ENCODE results near the gene NPW. TPM values are rescaled to one million over a fixed set of nuclear protein-coding genes. Genes with fewer than 3 reads are reported as not detected.

NPW gene
- total RNA-seq, 4 donors from 2014 or later, result not detected

- Histone ChIP-seq H3K9me3 (no peaks in the 10 kb centered on the region), H3K4me3 (no peak within 1 kb of the TSS), H3K4me1 (peaks cover 37 to 59% (median 46%) of the 10 kb centered on the region in 4 donors), H3K27ac (replicated peaks in 1 of 4) (no peak within 1 kb of the TSS), H3K36me3 (peaks cover 35 to 43% (median 38%) of the 10 kb centered on the region in 4 donors), H3K27me3 (peaks cover 0 to 68% (median 44%) of the 10 kb centered on the region in 4 donors)
- no peak for DNase-seq (ENCODE audit: extremely low spot score)
- intact Hi-C loops (cut with DNase I), result no loop called here
- TF ChIP-seq CTCF (IDR thresholded peaks at IDR 0.05) (no peak), POLR2A (IDR thresholded peaks at IDR 0.05; ENCODE audit: low read depth) (no peak), POLR2AphosphoS5 (IDR thresholded peaks at IDR 0.05) (no peak), EP300 (IDR thresholded peaks at IDR 0.05) (no peak)
- 56% methylated on average over 2 of the region's 6 CpGs for WGBS
Measured at GRCh38 chr16:1981398-1981836, 38.2 kb upstream of the NPW start, which contains the start of gene NOXO1. Gene NOXO1, minus strand, starts transcription at chr16:1981469. Its CDS starts 290 bp downstream, at chr16:1981179.

- no CpG with 5 or more reads among the region's 5 CpGs for WGBS
- intact Hi-C loops (cut with DNase I), result no loop called here
Measured at GRCh38 chr16:1982013-1982433, 37.6 kb upstream of the NPW start.

GRCh38 chr16:1982991-1983543 lies 36.5 kb upstream of the NPW start:
- Histone ChIP-seq H3K4me3 (peak overlapping the region; percentile 75 to 96 (median 85)), H3K9me3 (no peaks in the 10 kb centered on the region), H3K4me1 (peaks cover 37 to 59% (median 46%) of the 10 kb centered on the region in 4 donors), H3K27ac (replicated peaks in 1 of 4) (peak overlapping the region; percentile 70 to 81 (median 80)), H3K27me3 (peaks cover 0 to 51% (median 38%) of the 10 kb centered on the region in 4 donors), H3K36me3 (peaks cover 21 to 40% (median 33%) of the 10 kb centered on the region in 4 donors)
- DNase-seq (ENCODE audit: extremely low spot score), result no peak
- TF ChIP-seq EP300 (IDR thresholded peaks at IDR 0.05) (no peak), POLR2A (IDR thresholded peaks at IDR 0.05; ENCODE audit: low read depth) (no peak), POLR2AphosphoS5 (IDR thresholded peaks at IDR 0.05) (no peak), CTCF (IDR thresholded peaks at IDR 0.05) (no peak)
- WGBS, result 29% methylated on average over 19 of the region's 19 CpGs
- intact Hi-C loops (cut with DNase I), result no loop called here

More at GRCh38 chr16:1982013-1982433, 37.6 kb upstream of the NPW start:
- Histone ChIP-seq H3K9me3 (no peaks in the 10 kb centered on the region), H3K4me1 (peaks cover 37 to 59% (median 46%) of the 10 kb centered on the region in 4 donors), H3K36me3 (peaks cover 31 to 43% (median 38%) of the 10 kb centered on the region in 4 donors), H3K27ac (replicated peaks in 1 of 4) (no peak overlapping the region), H3K4me3 (no peak overlapping the region), H3K27me3 (peaks cover 0 to 62% (median 42%) of the 10 kb centered on the region in 4 donors)
- no peak for DNase-seq (ENCODE audit: extremely low spot score)
- TF ChIP-seq POLR2AphosphoS5 (IDR thresholded peaks at IDR 0.05), result no peak
- TF ChIP-seq CTCF (IDR thresholded peaks at IDR 0.05), result no peak
- no peak for TF ChIP-seq POLR2A (IDR thresholded peaks at IDR 0.05; ENCODE audit: low read depth)
- TF ChIP-seq EP300 (IDR thresholded peaks at IDR 0.05), result no peak

- H3K27me3 ChIP-seq, result peaks cover 0 to 49% (median 36%) of the 10 kb centered on the region in 4 donors
- 3% methylated on average over 10 of the region's 109 CpGs for WGBS
- peaks cover 37 to 55% (median 46%) of the 10 kb centered on the region in 4 donors for H3K4me1 ChIP-seq
- no peaks in the 10 kb centered on the region for H3K9me3 ChIP-seq
- H3K4me3 ChIP-seq, result peak within 1 kb of the TSS; percentile 75 to 96 (median 85)
- DNase-seq (ENCODE audit: extremely low spot score), result peak; percentile 93
- TF ChIP-seq POLR2AphosphoS5 (IDR thresholded peaks at IDR 0.05) (peak; percentile 61 to 67), POLR2A (IDR thresholded peaks at IDR 0.05; ENCODE audit: low read depth) (no peak), CTCF (IDR thresholded peaks at IDR 0.05) (peak; percentile 38 to 53 (median 47))
- H3K36me3 ChIP-seq, result peaks cover 14 to 33% (median 26%) of the 10 kb centered on the region in 4 donors
- peak within 1 kb of the TSS; percentile 70 to 81 (median 80) for H3K27ac ChIP-seq (replicated peaks in 1 of 4)
- intact Hi-C loops (cut with DNase I), result no loop called here
Measured at GRCh38 chr16:1983544-1984346, 35.8 kb upstream of the NPW start, which contains the start of gene GFER. Gene GFER, plus strand, starts transcription at chr16:1984193. Its CDS starts 26 bp downstream, at chr16:1984219.

Measured in esophagus muscularis mucosa (tissue), 4 donors.